H1 (cell line): ENCODE data around the gene TMEM252.

Experiments used
- CTCF ChIP-seq, 3 experiments: IDR thresholded peaks; 1 replicate in 2 of 3; 2 replicates in 1 of 3; pipeline versions ENCODE4 v1.5.1 to v1.6.1; 2011; ENCODE audit warnings: low read length in 3 of 3, mild to moderate bottlenecking in 3 of 3, inconsistent platforms in 2 of 3, low read depth in 1 of 3, moderate library complexity in 1 of 3; ENCODE audit not compliant: insufficient read depth in 1 of 3; ENCODE audit errors: control extremely low read depth in 1 of 3
- ZNF274 ChIP-seq: IDR thresholded peaks from 2 replicates; pipeline ENCODE4 v1.7.0; 2012; ENCODE audit warnings: low read length, borderline replicate concordance; ENCODE audit errors: extremely low read depth

GRCh38 chr9:68581696-68582095 lies 41.0 kb upstream of the TMEM252 start:
- TF ChIP-seq ZNF274 (no peak), CTCF (IDR thresholded peaks at IDR 0.05; ENCODE audit: control extremely low read depth in 1 of 3, insufficient read depth in 1 of 3, low read depth in 1 of 3, low read length in 3 of 3) (no peak)
